ENCODE measurements around the gene DGKD.

Gene DGKD

DNA sequence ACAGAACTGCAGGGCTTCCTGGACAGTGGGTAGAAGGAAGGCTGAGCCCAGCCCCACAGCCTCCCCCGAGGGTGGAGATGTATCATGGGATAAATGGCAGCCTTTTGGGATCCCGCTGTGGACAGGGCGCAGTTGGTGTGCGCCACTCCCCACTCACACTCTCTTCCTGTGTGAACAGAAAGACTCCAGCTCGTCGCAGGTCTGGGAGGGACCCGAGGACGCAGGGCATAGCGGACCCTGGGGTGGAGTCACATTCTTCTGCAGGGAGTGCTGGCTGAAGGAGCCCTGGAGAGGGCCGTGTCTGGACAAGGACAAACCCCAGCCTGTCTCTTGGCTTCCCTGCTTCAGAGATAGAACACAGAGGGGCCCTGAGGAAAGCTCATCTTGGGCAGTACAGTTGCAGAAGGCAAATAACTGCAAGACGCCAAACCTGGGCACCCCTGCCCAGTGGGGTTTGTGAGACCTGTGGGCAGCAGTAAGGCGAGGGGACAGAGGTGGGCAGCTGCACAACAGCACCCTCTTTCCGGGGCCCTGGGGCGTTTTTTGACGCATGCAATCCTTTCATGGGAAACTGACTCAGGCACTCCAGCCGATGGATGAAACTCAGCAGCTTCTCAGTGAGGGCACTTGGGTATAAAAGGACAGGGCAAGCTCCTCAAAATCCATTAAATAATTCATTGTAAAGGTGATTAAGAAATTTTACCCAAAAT lies 110.4 kb downstream of the DGKD start:
- DNase-seq, result no peak

DNA sequence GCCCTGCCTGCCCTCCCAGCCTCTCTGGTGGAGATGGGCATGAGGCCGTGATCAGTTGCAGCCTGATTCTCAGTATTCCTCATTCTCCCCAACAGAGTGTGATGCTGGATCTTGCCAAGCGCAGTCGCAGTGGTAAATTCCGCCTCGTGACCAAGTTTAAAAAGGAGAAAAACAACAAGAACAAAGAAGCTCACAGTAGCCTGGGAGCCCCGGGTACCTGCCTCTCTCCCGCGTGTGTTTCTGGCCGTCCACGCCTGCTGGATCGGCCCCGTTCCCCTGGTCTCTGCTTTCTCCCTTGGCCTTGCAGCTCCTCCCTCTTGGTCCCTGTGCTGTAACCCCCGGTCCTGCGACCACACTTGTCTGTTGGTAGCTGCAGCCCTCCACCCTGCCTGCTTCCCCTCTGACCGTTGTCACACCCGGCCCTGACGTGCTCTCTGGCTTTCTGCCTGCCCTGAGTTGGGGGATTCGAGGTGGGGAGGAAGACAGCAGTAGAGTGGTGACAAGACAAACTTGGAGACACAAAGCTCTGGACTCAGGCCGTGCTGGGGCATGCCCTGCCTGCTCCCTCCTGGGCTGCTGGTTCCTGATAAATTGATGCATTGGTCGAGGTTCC lies 112.8 kb downstream of the DGKD start:
- DNase-seq, result no peak

DNA sequence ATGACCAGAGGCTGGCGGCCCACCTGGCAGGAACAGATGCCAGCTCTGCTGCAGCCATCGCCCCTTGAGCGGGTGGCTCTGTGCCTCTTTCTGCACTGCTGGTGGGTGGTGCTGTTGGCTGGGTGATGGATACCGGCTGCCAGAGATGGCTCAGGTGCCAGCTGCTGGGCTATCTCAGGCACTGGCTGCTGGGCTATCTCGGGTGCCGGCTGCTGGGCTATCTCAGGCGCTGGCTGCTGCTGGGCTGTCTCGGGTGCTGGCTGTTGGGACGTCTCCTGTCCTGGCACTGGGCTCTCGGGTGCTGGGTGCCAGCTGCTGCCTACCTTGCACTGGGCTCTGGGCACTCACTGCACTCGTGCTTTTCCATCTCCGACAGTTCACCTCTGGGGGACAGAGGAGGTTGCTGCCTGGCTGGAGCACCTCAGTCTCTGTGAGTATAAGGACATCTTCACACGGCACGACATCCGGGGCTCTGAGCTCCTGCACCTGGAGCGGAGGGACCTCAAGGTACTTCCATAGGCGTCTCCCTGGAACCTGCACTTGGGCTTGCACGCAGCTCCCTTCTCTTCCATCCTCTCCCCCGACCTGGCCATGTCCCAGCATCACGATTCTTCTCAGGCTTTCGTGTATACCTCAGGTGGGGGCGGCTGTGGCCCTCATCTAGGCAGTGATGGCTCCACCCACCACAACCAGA lies 113.9 kb downstream of the DGKD start:
- DNase-seq, result no peak

DNA sequence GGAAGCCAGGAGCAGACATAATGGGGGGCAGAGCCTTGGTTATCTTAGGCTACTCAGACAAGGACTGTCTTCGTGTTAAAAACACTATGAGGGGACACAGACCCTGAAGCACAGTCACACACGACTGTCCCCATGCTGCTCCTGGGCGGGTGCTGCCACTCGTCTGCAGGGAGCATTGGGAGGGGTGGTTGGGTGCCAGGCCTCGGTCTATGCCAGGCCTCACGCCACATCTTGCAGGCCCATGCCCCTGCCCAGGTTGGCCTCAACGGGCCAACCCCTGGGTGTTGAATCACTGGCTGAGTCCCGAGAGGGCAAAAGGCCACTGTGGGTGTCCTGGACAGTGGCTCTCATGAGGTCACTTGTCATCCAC lies 114.4 kb downstream of the DGKD start:
- DNase-seq, result no peak

DNA sequence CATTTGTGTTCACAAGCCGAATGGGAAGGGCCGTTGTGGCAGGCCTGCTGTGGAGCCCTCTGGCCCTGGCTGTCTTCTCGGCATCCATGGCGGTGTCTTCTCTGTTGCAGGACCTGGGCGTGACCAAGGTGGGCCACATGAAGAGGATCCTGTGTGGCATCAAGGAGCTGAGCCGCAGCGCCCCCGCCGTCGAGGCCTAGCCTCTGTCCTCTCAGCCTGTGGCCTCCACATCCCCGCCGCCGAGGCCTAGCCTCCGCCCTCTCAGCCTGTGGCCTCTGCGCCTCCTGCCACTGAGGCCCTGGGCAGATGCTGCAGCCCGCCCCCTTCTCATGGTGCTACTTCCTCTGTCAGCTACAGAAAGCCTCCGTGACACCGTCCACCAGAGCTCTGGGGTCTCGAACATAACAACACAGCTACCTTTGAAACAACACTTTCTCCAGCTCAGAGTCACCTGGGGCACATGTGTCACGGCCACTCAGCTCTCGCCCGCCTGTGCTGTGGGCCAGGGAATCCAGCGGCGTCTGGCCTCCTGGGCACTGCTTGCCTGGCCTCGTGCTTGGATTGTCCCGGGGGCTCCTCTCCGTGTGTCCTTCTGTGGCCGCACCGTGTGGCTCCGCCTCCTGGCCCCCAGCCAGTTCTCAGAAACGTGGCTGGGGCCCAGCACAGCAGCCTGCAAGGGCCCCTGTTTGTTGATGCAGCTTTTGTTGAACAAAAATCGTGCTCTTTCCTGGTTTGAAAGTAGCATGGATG lies 115.1 kb downstream of the DGKD start:
- DNase-seq, result no peak

DNA sequence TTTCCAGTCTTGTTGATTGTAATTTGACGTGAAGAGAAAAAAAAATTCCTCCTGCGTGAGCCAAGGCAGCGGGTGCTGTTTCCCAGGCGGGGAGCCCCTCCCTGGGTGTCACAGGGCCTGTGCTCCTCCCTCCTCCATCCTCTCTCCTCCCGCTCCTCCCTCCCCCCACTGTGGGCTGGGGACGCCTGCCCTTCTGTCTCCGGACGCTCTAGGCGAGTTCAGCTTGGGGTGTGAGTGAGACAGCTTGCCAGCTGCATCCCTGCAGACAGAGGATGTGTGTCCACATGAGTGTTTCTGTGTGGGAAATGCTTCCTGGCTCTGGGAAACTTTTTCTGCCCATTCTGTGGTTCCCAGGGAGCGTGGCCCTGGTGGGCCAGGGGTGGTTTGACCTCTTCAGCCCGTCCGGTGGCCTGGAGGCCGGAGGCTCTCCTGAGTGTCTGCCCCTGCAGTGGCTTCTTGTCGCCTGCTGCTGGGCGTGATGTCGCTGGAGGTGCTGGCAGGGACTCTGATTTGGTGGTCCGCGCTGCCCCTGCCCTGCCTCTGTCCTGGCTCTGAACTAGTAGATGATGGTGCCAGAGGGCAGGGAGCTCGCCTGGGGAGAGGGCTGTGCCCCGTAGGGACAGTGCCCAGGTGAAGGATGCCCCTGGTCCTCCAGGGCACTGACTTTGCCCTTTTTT lies 115.9 kb downstream of the DGKD start:
- DNase-seq, result no peak

DNA sequence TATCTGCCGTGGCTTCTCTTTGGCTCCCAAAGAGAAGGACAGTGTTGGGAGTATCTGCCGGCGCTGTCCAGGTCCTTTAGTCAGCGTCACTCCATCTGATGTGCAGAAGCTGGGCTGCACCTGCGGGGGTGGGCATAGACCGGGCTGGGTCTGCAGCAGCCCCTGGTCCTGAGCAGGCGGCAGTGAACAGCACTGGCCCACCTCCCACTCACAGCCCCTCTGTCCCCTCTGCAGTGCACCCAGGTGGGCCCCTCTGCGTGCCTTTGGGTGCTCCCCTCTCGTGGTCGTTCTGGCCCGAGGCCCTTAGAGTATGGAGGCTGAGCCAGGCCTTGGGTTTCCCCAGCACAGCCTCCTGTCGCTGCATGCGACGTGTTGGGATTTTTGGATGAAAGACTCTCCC lies 116.5 kb downstream of the DGKD start:
- no peak for DNase-seq

DNA sequence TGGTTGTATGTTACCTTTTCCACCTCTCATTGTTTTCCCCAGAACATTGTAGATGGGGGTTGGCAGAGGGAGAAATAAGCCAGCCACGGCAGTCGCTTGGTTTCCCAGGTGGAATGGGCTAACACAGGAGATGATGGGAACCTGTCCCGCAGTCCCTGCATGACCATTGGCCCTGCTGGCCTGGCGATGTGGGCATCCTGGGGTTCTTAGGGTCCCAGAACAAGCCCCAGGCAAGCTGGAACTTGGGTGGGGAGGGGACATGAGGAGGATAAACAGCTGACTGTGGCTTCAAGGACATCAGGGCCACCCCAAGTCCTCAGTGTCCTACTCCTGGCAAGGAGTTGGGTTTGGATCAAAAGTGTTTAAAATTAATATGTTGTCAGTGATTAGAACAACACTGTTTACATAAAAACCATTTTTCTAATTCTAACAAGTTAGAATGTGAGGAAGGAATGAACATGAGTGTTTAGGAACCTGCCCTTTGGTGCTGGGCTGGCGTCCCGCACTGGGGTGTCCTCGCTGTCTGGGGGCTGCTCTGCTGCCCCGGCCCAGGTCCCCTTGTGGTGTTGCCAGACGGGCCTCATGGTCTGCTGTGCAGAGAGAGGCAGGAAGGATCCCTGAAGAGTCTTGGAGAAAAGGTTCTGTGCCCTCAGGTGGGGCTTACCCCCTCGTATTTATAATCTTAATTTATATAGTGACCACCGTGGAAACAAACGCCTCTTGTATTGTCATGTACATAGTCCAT lies 117.2 kb downstream of the DGKD start:
- no peak for DNase-seq

DNA sequence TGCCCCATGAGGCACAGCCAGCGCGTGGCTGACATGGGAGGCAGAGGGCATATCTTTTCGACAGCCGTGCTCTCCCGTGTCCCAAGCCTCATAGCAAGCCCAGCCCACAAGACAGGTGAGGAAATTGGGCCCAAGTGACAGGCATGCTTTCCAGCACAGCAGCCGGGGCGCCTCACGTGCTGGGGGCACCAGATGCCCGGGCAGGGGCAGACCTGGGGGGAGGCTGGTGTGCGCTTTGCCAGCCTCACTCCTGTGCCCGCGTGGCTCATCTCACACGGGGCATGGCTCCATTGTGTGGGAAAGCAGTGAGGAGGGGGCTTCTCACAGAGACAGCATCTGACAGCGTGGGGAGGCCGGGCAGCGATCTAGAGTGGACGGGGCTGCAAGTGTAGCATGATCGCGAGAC lies 119.1 kb downstream of the DGKD start:
- DNase-seq, result no peak

DNA sequence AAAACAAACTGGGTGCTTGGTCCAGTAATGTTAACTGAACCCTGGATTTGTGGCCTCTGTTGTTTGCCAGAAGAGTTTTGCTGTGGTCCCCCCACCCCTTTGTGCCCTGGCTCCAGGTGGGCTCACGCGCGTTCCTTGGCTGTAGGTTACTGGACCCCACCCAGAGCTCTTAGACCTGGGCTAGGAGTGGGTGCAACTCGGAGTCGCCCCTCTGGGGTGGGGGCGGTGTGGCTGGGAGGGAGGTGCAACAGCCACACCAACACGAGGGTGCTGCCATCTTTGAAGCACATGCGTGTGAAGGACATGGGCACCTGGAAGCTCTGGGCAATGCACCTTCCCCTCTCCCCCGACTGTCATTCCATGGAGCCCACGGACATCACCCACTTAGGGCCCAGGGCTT lies 119.6 kb downstream of the DGKD start:
- no peak for DNase-seq

DNA sequence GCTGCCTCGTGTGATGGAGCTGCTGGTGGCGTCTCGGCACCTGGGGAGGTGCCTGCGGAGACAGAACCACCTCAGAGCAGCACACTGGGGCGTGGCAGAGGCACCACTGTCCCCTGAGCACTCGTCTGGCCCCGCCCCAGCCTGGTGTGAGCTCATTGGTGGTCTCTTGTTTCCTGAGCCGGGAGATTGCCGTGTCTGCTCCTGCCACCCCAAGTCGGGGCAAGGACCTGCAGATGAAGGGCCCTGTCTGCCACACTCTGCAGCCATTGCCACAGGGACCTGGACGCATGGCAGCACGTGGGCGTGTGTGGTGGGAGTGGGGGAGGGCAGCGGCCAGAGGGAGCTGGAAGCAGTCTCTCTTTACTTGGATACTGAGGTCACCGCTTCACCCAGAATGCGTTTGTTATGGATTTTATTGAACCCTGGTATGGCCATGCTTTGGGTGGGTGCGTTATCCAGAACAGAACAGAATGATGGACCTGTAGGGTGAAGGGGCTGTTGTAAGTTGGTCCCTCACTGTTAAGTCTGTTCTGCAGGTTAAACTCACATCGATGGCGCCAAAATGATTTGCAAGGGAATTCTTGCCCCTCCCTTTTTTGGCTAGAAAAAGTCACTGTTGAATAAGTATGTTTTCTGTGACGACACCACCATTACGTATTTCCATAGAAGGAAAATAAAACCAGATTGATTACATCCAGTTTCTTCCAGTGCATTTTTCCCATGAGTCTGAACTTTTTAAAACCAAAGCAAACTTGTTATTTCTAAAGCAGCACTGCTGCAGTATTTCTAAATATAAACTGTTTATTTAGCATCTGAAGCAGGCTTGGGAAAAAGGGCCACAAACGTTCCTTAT lies 120.2 kb downstream of the DGKD start:
- DNase-seq, result no peak

DNA sequence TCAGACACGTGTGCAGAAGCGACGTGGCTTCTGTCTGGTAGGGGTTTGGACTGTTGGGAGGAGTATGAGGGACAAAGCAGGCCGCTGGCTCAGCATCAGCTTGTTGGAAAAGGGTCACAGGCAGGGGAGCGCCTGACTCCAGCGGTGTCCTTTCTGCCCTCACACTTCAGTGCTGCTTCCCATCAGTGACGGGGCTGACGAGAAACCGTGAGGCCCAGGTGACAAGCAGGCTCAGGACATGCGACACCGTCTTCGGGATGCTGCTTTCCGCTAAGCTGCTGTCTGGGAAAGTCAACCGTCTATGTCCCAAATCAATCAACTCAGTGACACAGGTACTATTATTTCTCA lies 121.7 kb downstream of the DGKD start:
- no peak for DNase-seq

DNA sequence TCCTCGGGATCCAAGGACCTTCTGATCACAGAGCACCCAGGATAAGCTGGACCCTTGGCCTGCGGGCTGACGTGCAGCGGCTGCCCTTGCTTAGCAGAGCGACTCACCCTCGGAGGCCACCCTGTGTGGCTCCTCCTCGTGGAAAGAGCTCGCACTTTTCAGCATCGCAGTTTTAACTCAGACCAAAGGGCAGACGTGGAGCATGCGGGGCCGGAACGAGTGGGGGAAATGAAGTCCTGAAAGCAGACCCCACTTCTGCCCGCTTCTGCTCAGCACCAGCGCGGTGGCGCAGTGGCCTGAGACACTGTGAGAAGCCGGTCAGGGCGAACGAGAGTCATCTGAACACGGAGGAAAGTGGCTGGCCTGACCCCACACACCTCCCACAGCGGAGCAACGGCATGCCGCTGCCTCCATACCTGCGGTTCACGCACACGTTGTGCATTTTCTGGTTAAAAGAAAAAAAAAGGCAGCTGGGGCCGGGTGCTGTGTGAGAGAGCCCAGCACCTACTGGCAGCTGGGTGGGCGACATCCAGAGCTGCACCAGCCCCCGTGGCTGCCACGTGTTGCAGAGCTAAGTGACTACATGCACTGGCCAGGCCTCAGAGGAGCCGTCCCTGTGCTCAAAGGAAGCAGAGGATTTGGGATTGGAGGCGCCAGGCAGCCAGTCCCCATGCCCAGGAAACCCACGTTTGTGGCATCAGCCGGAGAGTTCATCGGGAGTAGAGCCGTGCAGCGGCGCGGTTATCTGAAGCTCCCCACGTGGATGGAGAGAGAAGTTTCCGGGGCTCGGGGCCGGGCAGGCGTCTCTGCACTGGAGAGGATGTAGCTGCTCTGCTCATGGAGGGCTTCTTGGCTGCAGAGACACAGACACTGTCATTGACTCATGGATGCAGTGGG lies 122.6 kb downstream of the DGKD start:
- DNase-seq, result no peak

DNA sequence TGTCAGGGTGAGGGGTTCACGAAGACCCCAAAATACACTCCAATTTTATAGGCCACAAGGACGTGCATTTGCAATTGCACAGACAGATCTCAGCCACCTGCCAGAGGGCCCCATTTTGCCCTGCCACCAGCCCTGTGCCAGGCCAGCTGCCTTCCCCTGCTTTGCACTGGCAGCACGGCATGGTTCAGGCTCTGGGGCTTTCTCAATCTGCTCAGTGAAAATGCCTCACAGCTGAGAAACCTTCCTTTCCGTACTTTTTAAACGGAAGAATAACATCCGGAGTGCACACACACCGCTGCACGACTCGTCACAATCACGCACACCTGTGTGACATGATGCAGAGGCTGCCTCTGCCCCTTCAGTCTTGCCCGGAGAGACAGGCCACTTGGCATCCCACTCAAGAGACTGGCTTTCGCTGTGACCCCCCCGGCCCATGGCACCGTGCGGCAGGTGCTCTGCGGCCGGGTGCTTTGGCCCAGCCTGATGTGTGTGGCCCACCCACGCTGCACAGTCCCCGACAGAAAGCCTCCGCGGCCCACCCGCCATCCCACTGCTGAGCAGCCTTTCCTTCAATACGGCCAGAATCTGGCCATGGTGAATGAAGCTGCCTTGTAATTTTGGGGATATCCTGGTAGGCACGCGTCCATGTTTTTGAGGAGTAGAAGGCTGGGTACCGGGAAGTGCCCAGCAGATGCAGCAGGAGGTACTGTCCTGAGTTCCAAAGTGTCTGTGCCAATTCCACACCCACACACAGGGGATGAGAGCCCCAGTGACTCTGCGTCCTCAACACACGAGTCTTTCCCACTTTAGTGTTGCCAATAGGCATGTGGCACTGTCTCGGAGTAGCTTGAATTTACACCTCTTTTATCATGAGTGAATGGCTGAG lies 123.5 kb downstream of the DGKD start:
- no peak for DNase-seq

DNA sequence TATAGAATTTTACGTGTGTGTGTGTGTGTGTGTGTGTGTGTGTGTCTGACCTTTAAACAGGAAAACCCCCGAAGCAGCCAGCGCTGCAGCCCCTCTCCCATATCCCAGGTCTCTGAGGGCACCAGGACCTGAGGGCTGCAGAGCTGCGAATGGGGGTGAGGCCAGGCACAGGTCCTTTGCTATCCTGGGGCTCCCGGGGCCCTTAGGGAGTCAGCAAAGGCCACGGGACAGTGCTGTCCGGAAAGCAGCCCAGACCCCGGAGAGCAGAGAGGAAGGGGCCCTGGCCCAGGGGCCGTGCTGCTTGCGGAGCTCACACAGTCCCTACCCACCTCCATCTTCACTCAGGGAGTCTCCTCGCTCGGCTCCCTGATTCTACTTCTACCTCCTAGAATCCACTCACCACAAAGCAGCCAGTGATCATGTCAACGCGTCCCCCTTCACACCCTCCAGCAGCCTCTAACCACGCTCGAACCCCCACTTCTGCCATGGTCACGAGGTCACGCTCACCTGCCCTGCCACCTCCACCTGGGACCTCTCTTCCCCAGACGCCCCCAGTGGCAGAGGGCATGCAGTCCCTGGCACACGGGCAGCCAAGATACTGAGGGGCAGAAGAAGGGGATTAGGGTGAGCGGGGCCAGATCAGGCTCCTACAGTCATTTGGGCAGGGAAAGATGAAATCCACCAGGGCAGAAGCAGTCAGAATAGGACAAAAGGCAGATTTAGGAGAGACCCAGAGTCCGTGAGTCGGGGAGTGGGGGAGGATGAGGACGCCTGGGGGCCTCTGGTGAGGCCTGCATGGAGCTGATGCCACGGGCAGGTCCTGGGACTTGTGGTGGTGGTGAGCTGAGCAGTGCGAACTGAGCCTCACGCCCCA lies 125.6 kb downstream of the DGKD start:
- no peak for DNase-seq

DNA sequence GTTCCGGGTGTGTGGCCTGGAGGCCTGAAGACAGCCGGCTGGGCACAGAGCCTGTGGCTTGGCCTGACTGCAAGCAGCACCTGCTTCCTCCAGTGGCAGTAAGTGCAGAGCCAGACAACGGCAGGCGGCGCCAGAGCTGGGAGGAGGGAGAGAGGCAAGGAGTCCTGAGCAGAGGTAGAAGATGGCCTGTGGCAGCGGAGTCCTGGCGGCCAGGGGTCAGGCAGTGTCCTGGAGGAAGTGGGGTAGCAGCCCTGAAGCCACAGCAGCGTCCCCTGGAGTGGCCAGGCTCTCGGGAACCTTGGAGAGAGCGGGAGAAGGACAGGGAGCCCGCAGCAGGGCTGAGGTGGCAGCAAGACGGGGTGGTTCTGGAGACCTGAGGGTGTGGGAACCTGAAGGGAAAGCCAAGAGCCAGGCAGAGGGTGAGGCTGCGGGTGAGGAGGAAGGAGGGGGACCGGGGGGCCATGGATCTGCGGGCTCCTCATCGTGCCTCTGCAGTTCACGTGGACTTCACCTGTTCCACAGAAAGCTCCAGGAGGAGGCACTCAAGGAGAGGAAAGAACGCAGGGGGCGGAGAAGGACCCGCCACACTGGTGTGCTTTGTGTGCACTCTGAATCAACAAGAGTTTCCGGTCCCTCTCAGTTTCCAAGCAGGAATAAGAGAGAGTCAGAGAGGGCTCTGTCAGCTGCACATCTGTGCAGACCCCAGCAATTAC lies 126.4 kb downstream of the DGKD start:
- no peak for DNase-seq

DNA sequence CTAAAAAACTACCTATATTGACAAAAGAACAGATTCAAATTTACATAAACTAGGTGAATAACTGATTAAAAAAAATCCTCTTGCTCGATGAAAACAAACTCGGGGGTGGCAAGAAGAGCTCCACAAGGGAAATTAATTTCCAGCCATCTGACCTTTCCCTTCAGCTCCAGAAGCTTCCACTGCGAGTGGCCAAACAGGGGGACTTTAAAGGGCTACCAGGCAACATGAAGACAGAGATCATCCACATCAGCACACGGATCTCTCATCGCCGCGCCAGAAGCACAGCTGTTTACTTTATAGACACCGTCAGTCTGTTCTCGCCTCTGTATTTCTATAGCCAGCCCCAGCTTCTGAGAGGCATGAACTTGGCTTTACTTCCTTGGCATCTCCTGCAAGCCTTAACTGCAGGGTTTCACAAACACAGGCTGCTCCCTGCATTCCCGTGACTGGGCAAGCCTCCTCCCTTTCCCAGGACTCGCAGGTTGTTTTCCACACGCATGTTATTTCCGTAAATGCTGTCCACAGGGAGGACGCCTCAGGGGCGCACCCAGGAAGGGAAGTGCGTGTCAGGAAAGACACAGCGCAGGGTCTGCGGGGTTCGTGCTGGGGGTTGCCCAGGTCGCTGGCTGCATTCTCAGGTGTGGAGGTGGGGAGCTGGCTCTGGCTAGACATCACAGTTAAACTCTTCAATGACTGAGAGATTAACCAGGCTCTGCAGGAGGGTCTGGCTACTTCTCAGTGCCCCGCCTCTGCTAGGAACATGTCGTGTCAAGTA lies 127.3 kb downstream of the DGKD start:
- no peak for DNase-seq

All from stimulated activated CD4-positive, alpha-beta T cell treated with anti-CD3 and anti-CD28 coated beads, Interleukin-4, amount 100 ng/mL, for 24 hours (primary cell).